Fibroblast of skin of right quadriceps (primary cell): Measurements from ENCODE around the gene HPX.

Experiments
- DNase-seq: peaks from one replicate; pipeline ENCODE4 v3.0.0-alpha.2; 2013

HPX gene

DNA sequence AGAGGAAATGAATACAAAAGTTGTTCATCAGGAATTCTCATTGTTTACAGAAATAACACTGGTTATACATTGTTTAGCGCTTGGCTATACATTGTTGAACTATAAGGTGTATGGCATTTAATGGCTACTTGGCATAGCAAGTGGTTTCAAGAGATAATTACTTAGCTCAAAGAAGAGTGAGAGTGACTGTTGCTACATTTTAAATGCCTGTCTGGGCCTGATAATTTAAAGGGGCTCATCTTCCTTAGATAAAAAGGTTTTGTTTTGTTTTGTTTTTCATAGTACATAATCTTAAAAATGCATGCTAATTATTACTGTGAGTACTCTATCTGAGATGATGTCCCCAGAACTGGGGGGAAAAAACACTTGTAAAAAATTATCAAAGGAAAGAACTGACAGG lies 52.0 kb downstream of the HPX start:
- no peak for DNase-seq

DNA sequence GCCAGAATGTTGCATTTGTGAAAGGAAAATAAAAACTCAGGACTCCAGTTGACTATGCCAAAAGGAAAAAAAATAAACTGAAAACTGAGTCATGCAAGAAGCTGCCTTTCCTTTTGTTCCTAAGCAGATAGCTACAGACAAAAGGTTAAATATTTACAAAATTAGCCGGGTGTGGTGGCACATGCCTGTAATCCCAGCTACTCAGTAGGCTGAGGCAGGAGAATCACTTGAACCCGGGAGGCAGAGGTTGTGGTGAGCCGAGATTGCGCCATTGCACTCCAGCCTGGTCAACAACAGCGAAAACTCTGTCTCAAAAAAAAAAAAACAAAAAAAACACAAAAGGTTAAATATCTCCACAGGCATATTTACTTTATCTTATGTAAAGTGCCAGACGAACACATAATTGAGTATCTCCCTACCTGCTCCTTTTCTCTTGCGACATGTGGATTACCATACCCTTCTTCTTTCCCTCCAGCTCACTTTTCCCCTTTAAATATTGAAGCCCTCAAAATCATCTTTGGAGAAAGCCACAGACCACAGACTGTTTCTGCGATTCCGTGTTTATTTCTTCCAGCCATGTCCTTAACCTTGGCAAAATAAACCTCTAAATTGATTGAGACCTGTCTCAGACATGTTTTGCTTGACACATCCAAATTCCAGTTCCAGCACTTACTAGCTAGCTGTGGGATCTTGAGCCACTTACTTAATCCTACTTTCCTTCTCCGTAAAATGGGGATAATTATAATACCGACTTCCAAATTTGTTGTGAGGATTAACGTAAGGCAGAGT lies 52.8 kb downstream of the HPX start:
- DNase-seq = no peak

GRCh38 chr11:6385046-6385777 lies 55.6 kb downstream of the HPX start:
- DNase-seq = no peak
